ENCODE measurements around the gene SENP8. TPM values are rescaled to one million over a fixed set of nuclear protein-coding genes. Genes with fewer than 3 reads are reported as not detected.

SENP8 gene
- total and polyA plus RNA-seq, 7 donors, result 1.5 to 5.0 (median 3.3) TPM

DNA sequence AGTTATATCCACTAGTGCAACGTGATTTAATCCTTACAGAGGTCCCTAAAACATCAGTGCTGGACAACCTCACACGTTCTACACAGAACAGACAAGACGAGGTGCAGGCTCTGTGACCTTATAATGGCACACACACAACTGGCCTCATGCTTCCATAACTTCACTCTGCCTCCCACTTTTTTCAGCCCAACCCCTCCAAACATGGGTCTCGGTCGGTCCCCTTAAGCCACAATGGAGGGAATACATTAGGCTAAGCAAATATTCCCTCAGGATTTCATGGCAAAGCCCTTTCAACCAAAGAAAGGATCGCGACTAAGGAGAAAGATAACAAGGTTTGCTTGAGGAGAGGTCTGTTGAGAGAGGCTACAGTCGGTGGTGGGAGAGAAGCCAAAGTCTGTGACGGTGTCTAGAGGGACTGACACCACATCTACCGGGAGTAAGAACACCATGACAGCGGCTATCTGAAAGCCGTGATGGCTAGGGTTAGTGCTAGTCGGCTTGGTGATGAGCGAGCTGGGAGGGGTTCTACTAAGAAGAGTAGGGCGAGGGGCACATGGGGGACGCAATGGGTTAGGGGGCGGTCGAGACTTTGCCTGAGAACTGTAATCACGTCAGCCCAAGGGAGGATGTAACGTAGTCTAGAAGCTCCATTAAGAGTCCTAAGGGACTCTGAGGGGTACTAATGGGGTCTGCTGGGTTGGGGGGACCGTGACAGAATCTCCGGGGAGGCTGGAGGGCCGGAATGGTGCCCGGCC lies 1.3 kb upstream of the SENP8 start:
- peak overlapping the region; percentile 87 for H3K4me3 ChIP-seq
- TF ChIP-seq, protein P1, sequence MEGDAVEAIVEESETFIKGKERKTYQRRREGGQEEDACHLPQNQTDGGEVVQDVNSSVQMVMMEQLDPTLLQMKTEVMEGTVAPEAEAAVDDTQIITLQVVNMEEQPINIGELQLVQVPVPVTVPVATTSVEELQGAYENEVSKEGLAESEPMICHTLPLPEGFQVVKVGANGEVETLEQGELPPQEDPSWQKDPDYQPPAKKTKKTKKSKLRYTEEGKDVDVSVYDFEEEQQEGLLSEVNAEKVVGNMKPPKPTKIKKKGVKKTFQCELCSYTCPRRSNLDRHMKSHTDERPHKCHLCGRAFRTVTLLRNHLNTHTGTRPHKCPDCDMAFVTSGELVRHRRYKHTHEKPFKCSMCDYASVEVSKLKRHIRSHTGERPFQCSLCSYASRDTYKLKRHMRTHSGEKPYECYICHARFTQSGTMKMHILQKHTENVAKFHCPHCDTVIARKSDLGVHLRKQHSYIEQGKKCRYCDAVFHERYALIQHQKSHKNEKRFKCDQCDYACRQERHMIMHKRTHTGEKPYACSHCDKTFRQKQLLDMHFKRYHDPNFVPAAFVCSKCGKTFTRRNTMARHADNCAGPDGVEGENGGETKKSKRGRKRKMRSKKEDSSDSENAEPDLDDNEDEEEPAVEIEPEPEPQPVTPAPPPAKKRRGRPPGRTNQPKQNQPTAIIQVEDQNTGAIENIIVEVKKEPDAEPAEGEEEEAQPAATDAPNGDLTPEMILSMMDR (IDR thresholded peaks at IDR 0.05), result no peak
- H3K4me1 ChIP-seq, result peaks cover 47% of the 10 kb centered on the region
- peak overlapping the region; percentile 95 for H3K27ac ChIP-seq
- intact Hi-C loops (cut with DNase I), result loop anchor here in 1 of 2 donors (5.0 kb wide), 1 partner anchor 155 kb away; the partner anchor contains the start of gene PARP6
- WGBS, 3 donors, result 0 to 1% (median 0%) methylated on average over 24 of the region's 24 CpGs
- DNase-seq, result peak; percentile 25 to 59
- no peaks in the 10 kb centered on the region for H3K27me3 ChIP-seq (ENCODE audit: insufficient read depth in 3 of 3, low read length in 2 of 3)
- no peaks in the 10 kb centered on the region for H3K36me3 ChIP-seq (ENCODE audit: insufficient read depth in 1 of 2, low read depth in 1 of 2)
- ATAC-seq, result peak; percentile 11 to 52 (median 34)
- H3K9me3 ChIP-seq, result no peaks in the 10 kb centered on the region

DNA sequence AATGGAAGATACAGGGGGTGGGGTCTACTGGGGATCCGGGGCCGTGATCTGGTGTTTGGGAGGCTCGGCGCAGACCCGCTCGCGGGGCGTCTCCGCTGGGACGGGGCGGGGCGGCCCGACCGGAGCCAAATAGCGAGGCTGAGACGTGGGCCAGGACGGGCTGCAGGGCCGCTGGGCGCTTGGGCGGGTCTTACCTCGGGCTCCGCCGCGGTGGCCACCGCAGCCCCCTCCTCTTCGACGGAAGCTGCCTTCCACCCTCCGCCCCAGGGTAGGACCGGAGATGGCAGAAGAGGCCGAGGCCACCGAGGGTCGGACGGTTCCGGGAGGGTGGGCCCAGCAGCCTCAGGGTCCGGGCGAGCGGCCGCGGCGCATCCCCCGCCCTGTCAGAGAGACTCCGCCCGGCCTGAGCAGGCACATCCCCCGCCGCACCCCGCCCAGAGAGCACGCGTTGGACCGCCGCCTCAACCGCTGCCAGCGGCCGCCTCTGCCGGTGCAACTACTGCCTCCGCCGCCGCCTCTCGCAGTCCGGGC lies 652 bp upstream of the SENP8 start:
- Histone ChIP-seq H3K36me3 (ENCODE audit: insufficient read depth in 1 of 2, low read depth in 1 of 2) (no peaks in the 10 kb centered on the region), H3K4me3 (peak overlapping the region; percentile 87), H3K27ac (peak overlapping the region; percentile 95), H3K27me3 (ENCODE audit: insufficient read depth in 3 of 3, low read length in 2 of 3) (no peaks in the 10 kb centered on the region), H3K9me3 (no peaks in the 10 kb centered on the region), H3K4me1 (peaks cover 41% of the 10 kb centered on the region)
- ATAC-seq (peak; percentile 75 to 83 (median 82)), DNase-seq (peak; percentile 86 to 89)
- TF ChIP-seq, protein P1 (IDR thresholded peaks at IDR 0.05), result no peak
- intact Hi-C loops (cut with DNase I), result loop anchor here in 1 of 2 donors (5.0 kb wide), 1 partner anchor 155 kb away; the partner anchor contains the start of gene PARP6
- 1% methylated on average over 19 to 59 of the region's 59 CpGs for WGBS, 3 donors

DNA sequence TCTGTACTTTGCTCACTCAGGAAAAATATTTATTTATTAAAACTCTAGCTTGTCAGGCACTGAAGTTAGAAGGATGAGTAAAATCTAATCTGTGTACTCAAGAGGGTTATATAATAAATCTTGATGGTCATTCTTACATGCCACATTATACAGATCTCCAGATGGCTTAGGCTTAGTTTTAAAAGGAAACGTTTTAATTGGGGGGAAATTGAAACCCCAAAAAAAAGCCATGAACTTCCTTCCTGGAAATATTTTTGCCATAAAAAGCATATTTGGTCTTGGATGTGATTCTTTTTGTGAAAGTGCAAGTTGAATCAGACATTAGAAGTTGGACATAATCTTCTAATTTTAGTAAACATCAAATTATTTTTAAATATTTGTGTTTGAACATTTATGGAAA lies 6.0 kb downstream of the SENP8 start:
- Histone ChIP-seq H3K36me3 (ENCODE audit: insufficient read depth in 1 of 2, low read depth in 1 of 2) (peaks cover 0 to 3% of the 10 kb centered on the region in 2 donors), H3K9me3 (no peaks in the 10 kb centered on the region), H3K27me3 (ENCODE audit: insufficient read depth in 3 of 3, low read length in 2 of 3) (no peaks in the 10 kb centered on the region), H3K27ac (no peak overlapping the region), H3K4me1 (no peaks in the 10 kb centered on the region), H3K4me3 (no peak overlapping the region)
- TF ChIP-seq, protein P1 (IDR thresholded peaks at IDR 0.05), result no peak
- no peak for ATAC-seq
- intact Hi-C loops (cut with DNase I), result no loop called here
- 4 to 11% (median 5%) methylated on average over 1 of the region's 1 CpG for WGBS, 3 donors
- no peak for DNase-seq

DNA sequence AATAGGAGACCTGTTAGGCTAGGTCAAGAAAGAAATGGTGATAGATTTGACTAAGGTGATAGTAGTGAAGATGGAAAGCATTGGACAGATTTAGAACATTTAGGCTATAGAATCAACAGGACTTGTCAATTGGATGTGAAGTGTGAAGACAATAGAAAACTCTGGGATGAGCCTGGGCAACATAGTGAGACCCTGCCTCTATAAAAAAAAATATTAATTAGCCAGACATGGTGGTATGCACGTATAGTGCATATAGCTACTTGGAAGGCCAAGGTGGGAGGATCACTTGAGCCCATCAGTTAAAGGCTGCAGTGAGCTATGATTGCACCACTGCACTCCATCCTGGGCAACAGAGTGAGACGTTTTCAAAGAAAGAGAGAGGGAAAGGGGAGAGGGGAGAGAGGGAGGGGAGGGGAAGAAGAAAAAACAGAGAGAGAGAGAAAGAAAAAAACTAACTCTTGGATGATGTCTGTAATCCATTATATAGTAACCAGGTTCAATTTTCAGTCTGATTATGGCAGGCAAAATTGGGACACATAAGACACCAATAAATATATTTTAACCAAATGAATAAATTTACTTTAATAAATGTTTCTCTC lies 9.6 kb downstream of the SENP8 start:
- ATAC-seq (no peak), DNase-seq (no peak)
- Histone ChIP-seq H3K27me3 (ENCODE audit: insufficient read depth in 3 of 3, low read length in 2 of 3) (no peaks in the 10 kb centered on the region), H3K4me3 (no peak overlapping the region), H3K36me3 (ENCODE audit: insufficient read depth in 1 of 2, low read depth in 1 of 2) (peaks cover 0 to 3% of the 10 kb centered on the region in 2 donors), H3K4me1 (no peaks in the 10 kb centered on the region), H3K27ac (no peak overlapping the region), H3K9me3 (no peaks in the 10 kb centered on the region)
- TF ChIP-seq, protein P1 (IDR thresholded peaks at IDR 0.05), result no peak
- WGBS, 3 donors, result 56 to 63% (median 63%) methylated on average over 2 of the region's 2 CpGs
- intact Hi-C loops (cut with DNase I), result no loop called here

All from psoas muscle (tissue), 8 donors.